HCT116 (cell line): ENCODE measurements around the gene NBL1. TPM values are rescaled to one million over a fixed set of nuclear protein-coding genes. Genes with fewer than 3 reads are reported as not detected.

Experiments
- total RNA-seq: library from RNA; stranded (reverse); gene quantifications from one replicate; pipeline ENCODE4 v1.2.1, GENCODE V29; 2021; ENCODE audit not compliant: unreplicated experiment

The NBL1 gene
- total RNA-seq, 1 experiment from 2014 or later, result 75.4 TPM

Other genes starting within 250 kb of the NBL1 start
- 203 TPM for gene CAPZB, start 158.8 kb upstream of the NBL1 start, total RNA-seq
- gene HTR6, start 20.6 kb downstream of the NBL1 start, total RNA-seq, result 0.57 TPM
- 12.7 TPM for gene TMCO4, start 155.6 kb downstream of the NBL1 start, total RNA-seq
- gene RNF186, start 171.0 kb downstream of the NBL1 start, total RNA-seq, result not detected
- 15.0 TPM for gene OTUD3, start 238.1 kb downstream of the NBL1 start, total RNA-seq